Right lobe of liver (tissue), 4 donors: ENCODE data around the gene NUBP2.

ENCODE experiments used
- CTCF ChIP-seq, 4 donors: fragments of 200-600 bp in 3 of 4; fragments of 450-650 bp in 1 of 4; IDR thresholded peaks; one replicate each; pipeline versions ENCODE4 v1.5.1 to v1.8.0; 2016 to 2022; ENCODE audit warnings: antibody characterized with exemption in 4 of 4, mild to moderate bottlenecking in 2 of 4
- POLR2A ChIP-seq: fragments of 450-650 bp; IDR thresholded peaks from one replicate; pipeline ENCODE4 v1.6.1; 2017; ENCODE audit warnings: antibody characterized with exemption, mild to moderate bottlenecking
- donor health status: DM: no; HTN: no; CAD: no.
- donor health status: DM: no; HTN: no; CAD: no.
- donor health status: DM: no; HTN: yes; CAD: no.

- no peak for TF ChIP-seq CTCF (IDR thresholded peaks at IDR 0.05)
- TF ChIP-seq POLR2A = no peak
These were observed 10.8 kb upstream of the NUBP2 start for GRCh38 chr16:1771864-1772361.
